Measurements from ENCODE around the gene TCHH.

Gene TCHH

GRCh38 chr1:152127673-152128072 lies 12.4 kb upstream of the TCHH start:
- Histone ChIP-seq H3K4me1 (ENCODE audit: insufficient read depth, low read length, poor library complexity, severe bottlenecking) (peaks cover 60% of the 10 kb centered on the region), H3K4me2 (ENCODE audit: low read depth, low read length, poor library complexity, severe bottlenecking) (peak overlapping the region; percentile 74), H3F3A (ENCODE audit: low read depth) (peaks cover 11% of the 10 kb centered on the region), H4K20me1 (ENCODE audit: insufficient read depth, low read length, poor library complexity, severe bottlenecking) (no peaks in the 10 kb centered on the region), H3K9me2 (replicated peaks; ENCODE audit: low read depth, low read length) (no peaks in the 10 kb centered on the region), H3K9me3 (ENCODE audit: insufficient read depth, low read depth, low read length) (peaks cover 8% of the 10 kb centered on the region), H3K4me3 (ENCODE audit: low read length, poor library complexity, severe bottlenecking) (peak overlapping the region; percentile 65), H2AFZ (ENCODE audit: low read length) (peak overlapping the region; percentile 16; the same call in 1 of the 2 replicates), H3K27me3 (ENCODE audit: insufficient read depth, low read length, poor library complexity, severe bottlenecking) (no peaks in the 10 kb centered on the region), H3K9ac (ENCODE audit: low read depth, low read length, poor library complexity, severe bottlenecking) (peak overlapping the region; percentile 54), H3K79me2 (ENCODE audit: insufficient read depth, low read length) (no peaks in the 10 kb centered on the region), H3K36me3 (ENCODE audit: insufficient read depth, low read length) (no peaks in the 10 kb centered on the region)
- TF ChIP-seq EZH2phosphoT487 (IDR thresholded peaks at IDR 0.05; ENCODE audit: borderline replicate concordance) (no peak), CTCF (conservative IDR thresholded peaks at IDR 0.05; ENCODE audit: low read length) (no peak)

GRCh38 chr1:152125834-152126443 lies 10.7 kb upstream of the TCHH start:
- H3K9ac ChIP-seq (ENCODE audit: low read depth, low read length, poor library complexity, severe bottlenecking): peak overlapping the region; percentile 54
- no peaks in the 10 kb centered on the region for H3K27me3 ChIP-seq (ENCODE audit: insufficient read depth, low read length, poor library complexity, severe bottlenecking)
- H3K4me3 ChIP-seq (ENCODE audit: low read length, poor library complexity, severe bottlenecking): peak overlapping the region; percentile 65
- TF ChIP-seq CTCF (conservative IDR thresholded peaks at IDR 0.05; ENCODE audit: low read length): no peak; the same call in 1 of the 2 replicates
- peak; percentile 25; the same call in 1 of the 2 replicates for TF ChIP-seq EZH2phosphoT487 (IDR thresholded peaks at IDR 0.05; ENCODE audit: borderline replicate concordance)
- no peaks in the 10 kb centered on the region for H4K20me1 ChIP-seq (ENCODE audit: insufficient read depth, low read length, poor library complexity, severe bottlenecking)
- H3F3A ChIP-seq (ENCODE audit: low read depth): peaks cover 13% of the 10 kb centered on the region
- 0 out of 2 replicates have a peak overlapping the region, but pooled peaks have one; percentile 4 for H2AFZ ChIP-seq (ENCODE audit: low read length)
- peak overlapping the region; percentile 74 for H3K4me2 ChIP-seq (ENCODE audit: low read depth, low read length, poor library complexity, severe bottlenecking)
- H3K9me2 ChIP-seq (replicated peaks; ENCODE audit: low read depth, low read length): no peaks in the 10 kb centered on the region
- H3K36me3 ChIP-seq (ENCODE audit: insufficient read depth, low read length): no peaks in the 10 kb centered on the region
- peaks cover 69% of the 10 kb centered on the region for H3K4me1 ChIP-seq (ENCODE audit: insufficient read depth, low read length, poor library complexity, severe bottlenecking)
- no peaks in the 10 kb centered on the region for H3K9me3 ChIP-seq (ENCODE audit: insufficient read depth, low read depth, low read length)
- no peaks in the 10 kb centered on the region for H3K79me2 ChIP-seq (ENCODE audit: insufficient read depth, low read length)

- no peak overlapping the region for H3K4me2 ChIP-seq (ENCODE audit: low read depth, low read length, poor library complexity, severe bottlenecking)
- H3K9me3 ChIP-seq (ENCODE audit: insufficient read depth, low read depth, low read length): no peaks in the 10 kb centered on the region
- H3K27me3 ChIP-seq (ENCODE audit: insufficient read depth, low read length, poor library complexity, severe bottlenecking): no peaks in the 10 kb centered on the region
- H3K36me3 ChIP-seq (ENCODE audit: insufficient read depth, low read length): no peaks in the 10 kb centered on the region
- no peaks in the 10 kb centered on the region for H3K9me2 ChIP-seq (replicated peaks; ENCODE audit: low read depth, low read length)
- H3K4me3 ChIP-seq (ENCODE audit: low read length, poor library complexity, severe bottlenecking): no peak overlapping the region
- no peak overlapping the region for H2AFZ ChIP-seq (ENCODE audit: low read length)
- no peak for TF ChIP-seq EZH2phosphoT487 (IDR thresholded peaks at IDR 0.05; ENCODE audit: borderline replicate concordance)
- no peak for TF ChIP-seq CTCF (conservative IDR thresholded peaks at IDR 0.05; ENCODE audit: low read length)
- peaks cover 5% of the 10 kb centered on the region; the same call in 1 of the 2 replicates for H3F3A ChIP-seq (ENCODE audit: low read depth)
- H3K79me2 ChIP-seq (ENCODE audit: insufficient read depth, low read length): no peaks in the 10 kb centered on the region
- H3K9ac ChIP-seq (ENCODE audit: low read depth, low read length, poor library complexity, severe bottlenecking): no peak overlapping the region
- H4K20me1 ChIP-seq (ENCODE audit: insufficient read depth, low read length, poor library complexity, severe bottlenecking): no peaks in the 10 kb centered on the region
- H3K4me1 ChIP-seq (ENCODE audit: insufficient read depth, low read length, poor library complexity, severe bottlenecking): peaks cover 31% of the 10 kb centered on the region
These were observed 3.7 kb upstream of the TCHH start for GRCh38 chr1:152118915-152119314.

All from Loucy (cell line).